NCI-H146 treated with DMSO at 0.1 percent for 48 hours (cell line): ENCODE data around the gene SLC16A10.
"Not testable (repeated sequence)": the region's sequence is repeated elsewhere in the genome, so short reads cannot be mapped to it uniquely, and the experiment has no call there.

Source experiments
- DNase-seq: peaks from one replicate; lab custom pipeline; 2025; ENCODE audit not compliant: unreplicated experiment; lab: John Stamatoyannopoulos, UW

SLC16A10 gene

DNA sequence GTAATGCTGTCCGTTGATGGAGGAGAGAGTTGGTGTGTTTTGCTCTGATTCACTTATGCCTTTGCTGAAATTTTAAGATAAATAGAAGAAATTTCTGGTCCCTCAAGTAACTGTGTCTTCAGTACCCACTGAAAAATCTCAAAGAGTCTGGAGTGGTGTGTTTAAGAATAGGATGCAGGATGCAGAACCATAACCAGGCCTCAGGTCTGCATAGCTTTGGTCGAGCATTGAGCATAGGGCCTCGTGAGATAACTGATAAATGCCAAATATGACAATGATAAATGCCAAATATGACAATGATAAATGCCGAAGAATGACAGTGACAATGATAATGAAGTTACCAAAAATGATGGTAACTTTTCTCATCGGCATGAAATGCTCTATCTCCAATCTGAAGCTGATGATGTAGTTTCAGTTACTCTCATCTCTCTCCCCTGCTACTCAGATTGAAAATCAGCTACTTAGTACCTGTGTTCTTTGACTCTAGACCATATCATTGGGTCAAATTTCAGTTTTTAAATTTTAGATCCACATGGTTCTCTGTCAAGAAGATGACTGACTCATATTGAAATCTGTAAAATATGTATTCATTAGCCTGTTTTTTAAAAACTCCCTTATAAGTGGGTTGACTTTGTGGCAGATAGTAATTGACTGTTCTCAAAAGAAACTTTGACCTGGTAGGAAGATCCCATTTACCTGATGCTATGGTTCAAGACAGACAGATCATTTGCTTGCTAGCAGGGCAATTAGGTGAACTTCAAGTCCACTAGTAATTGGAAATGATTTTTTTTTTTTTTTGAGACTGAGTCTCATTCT, 96.6 kb downstream of the SLC16A10 start:
- no peak for DNase-seq

DNA sequence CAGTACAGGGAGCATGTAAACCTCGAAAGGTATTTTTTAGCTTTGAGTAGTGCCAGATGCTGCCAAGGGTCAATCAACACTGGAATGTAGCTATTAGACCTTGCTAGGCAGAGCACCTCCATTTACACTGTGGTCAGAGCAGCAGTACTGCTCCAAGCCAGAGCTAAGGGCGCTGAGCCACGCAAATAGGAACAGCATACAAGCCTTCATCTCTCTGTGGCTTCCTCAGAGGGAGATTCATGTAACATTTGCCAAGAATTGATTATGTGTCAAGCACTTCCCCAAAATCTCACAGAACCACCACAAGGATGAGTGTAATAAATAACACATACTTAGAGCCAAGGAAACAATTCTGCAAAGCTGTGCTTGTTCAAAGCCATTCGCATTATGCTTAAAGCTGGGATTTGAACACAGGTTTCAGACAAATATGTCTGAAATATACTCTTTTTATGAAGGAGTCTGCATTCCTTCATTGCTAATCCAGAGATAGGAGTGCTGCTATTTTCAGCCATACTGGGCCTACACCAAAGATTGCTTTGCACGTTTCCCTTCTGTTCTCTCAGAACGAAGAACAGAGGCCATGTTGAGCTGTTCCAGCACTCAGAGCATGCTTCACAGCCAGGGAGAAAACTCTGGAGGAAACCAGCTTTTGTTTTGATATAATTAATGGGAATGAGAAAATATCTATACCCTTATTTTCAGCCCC, 97.7 kb downstream of the SLC16A10 start:
- DNase-seq: no peak

DNA sequence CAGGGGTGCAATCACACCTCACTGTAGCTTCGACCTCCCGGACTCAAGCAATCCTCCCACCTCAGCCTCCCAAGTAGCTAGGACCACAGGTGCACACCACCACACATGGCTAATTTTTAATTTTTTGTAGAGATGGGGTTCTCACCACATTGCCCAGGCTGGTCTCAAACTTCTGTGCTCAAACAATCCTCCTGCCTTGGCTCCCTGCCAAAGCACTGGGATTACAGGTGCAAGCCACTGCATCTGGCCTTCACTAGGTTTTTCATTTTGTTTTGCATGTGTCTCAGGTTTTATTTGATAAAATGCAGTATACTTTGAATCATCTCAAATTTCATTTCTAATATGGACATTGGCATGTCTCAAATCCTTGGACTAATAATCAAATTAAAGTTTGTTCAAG, 98.7 kb downstream of the SLC16A10 start:
- no peak for DNase-seq

DNA sequence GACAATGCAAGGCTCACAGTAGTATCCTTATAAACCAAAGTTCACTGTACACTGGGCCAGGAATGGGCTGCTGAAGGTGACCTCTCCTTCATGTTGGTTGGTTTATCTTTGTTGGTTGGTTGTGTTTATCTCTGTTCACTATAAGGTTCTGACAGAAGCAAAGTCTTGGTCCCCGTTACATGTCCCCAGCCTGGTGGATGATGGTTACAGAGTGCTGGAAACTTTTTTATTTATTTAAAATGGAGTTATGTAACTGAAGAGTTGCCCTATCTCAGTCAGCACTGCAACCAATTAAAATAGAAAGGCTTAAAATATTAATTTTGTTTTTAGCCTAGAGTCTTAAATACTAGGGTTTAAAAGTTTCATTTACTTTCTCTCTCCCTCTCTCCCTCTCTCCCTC, 100.6 kb downstream of the SLC16A10 start:
- no peak for DNase-seq

DNA sequence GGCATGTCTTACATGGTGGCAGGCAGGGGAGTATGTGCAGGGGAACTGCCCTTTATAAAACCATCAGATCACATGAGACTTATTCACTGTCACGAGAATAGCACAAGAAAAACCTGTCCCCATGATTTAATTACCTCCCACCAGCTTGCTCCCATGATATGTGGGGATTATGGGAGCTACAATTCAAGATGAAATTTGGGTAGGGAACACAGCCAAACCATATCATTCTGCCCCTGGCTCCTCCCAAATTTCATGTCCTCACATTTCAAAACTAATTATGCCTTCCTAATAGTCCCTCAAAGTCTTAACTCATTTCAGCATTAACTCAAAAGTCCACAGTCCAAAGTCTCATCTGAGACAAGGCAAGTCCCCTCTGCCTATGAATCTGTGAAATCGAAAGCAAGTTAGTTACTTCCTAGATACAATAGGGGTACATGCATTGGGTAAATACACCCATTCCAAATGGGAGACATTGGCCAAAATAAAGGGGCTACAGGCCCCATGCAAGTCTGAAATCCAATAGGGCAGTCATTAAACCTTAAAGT, 102.4 kb downstream of the SLC16A10 start:
- not testable (repeated sequence) for DNase-seq

DNA sequence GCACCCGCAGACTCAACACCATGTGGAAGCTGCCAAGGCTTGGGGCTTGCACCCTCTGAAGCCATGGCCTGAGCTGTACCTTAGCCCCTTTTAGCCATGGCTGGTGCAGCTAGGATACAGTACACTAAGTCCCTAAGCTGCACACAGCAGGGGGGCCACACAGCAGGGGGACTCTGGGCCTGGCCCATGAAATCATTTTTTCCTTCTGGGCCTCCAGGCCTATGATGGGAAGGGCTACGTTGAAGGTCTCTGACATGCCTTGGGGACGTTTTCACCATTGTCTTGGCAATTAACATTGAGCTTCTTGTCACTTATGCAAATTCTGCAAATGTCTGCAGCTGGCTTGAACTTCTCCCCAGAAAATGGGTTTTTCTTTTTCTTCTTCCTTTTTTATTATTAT, 103.3 kb downstream of the SLC16A10 start:
- no peak for DNase-seq

DNA sequence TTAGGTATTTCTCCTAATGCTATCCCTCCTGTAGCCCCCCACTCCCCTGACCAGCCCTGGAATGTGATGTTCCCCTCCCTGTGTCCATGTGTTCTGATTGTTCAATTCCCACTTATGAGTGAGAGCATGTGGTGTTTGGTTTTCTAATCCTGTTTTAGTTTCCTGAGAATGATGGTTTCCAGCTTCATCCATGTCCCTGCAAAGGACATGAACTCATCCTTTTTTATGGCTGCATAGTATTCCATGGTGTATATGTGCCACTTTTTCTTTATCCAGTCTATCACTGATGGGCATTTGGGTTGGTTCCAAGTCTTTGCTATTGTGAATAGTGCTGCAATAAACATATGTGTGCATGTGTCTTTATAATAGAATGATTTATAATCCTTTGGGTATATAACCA, 103.8 kb downstream of the SLC16A10 start:
- DNase-seq: not testable (repeated sequence)

DNA sequence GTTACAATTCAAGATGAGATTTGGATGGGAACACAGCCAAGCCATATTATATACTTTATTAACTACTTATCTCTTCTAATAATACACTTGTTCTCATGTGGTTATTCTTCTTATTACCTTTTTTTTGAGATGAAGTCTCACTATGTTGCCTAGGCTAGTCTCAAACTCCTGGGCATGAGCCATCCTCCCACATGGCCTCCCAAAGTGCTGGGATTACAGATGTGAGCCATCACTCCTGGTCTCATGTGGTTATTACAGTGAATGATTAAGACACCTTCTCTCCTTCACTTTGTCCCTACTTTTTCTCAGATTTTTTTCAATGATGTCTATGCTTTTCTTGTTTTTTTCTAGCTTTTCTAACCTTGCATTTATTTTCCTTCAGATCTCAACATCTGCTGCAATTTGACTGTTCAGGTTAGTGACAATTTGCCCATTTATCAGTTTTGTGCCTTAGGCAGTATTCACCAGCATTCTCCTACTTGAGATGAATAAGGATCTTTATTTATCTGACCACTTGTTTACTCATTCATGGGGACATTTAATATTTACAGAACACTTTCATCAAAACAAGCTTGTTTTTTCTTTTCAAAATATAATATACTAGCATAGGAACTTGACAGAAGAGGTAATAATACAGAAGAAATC, 105.7 kb downstream of the SLC16A10 start:
- no peak for DNase-seq

DNA sequence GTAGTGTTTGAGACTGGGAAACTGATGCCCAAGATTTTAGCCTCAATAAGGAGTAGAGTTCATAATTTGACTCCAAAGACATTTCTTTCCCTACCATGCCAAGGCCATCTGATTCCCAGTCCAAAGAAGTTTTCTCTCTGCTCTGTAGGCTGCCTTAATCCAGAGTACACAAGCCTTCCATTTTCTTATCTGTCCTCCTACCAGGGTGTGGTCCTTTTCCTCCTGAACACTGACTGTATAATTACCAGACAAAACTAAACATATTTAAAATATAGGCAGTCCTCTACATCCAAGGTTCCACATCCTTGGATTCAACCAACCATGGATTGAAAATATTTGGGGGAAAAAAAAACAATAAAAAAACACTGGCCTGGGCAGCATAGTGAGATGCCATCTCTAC, 108.4 kb downstream of the SLC16A10 start:
- DNase-seq: no peak

DNA sequence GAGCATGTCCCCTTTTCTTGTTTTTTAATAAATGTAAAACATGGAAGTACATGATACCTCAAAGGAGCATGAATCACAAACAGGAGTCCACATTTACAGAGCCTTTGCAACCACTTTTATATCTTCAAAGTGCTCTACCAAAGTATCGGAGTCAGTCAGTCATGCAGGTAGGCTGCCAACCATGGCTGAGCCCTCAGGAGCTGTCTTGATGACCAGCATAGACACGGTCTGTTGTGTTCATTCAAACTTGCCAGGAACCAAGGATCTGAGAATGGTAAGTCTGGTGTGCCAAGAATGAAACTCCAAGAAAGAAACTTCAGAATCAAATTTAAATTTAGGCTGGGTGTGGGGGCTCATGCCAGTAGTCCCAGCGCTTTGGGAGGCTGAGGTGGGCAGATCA, 111.5 kb downstream of the SLC16A10 start:
- no peak for DNase-seq

DNA sequence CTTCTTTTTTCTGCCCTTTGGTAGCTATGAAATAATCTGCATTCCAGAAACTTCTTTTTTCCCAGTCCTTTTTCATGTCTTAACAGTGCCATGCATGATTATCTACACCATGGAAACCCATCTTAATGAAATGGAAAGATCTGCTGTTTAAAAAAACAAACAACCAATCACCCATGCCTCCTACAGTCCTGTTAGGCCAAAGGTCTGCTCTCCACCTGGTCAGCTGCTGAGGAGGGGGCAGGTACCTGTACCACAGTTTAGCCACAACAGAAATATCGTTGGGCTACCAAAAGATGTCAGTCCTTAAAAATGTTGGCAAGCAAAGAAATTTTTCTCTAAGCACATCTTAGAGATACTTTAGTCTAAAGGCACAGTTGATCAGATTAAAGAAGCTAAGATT, 112.6 kb downstream of the SLC16A10 start:
- DNase-seq: peak; percentile 6

DNA sequence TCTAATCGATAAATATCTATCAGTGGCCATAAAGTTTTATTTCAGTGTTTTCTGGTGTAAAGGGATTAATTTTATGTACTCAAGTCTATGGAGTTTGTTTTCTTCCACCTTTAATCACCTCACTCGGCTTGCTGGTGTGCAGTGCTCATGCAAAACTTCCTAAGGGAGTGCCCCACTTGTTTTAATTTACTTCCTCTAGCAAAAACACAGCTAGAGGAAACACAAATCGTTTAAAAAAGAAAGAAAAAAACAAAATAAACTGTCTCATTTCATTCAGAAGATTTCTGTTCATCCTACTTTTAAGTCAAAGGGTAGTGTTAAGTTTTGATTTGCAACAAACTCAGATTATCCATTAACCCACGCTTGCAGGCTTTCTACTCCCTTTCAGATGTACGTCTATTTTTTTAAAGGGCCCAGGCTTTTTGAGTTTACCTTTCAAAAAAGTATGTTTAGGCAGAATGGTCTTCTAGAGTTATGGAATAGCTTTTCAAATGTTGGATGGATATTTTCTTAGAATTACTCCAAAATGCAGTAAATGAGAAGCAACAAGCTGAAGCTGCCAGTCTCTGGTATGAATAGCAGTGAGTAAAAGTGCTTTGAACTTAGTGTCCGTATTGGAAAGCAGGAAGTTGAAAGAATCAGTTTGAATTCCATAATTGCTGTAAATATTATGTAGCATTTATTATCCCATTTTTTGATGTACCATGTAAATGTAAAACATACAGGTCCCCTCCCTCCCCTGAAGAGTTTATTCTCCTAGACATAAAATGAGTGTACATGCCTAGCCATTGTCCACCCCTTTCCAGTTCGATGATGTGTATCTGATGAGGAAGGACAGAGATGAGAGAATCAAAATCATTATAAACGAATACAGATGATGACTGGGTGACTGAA, 113.3 kb downstream of the SLC16A10 start:
- DNase-seq: no peak

DNA sequence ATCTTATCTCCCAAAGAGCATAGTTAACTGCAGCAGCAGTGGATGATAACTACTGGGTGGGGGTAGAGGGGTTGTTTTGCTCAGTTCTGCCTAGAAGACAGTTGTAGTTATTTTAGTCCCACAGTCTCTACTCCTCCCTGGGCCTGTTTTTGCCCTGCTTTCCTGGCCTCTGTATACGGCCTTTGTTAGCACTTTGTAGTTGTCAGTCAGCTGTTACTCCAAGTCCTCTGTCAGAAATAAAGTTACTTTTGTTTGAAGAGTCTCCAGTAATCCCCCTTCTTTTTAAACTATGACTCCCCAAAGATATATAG, 113.9 kb downstream of the SLC16A10 start:
- DNase-seq: no peak

DNA sequence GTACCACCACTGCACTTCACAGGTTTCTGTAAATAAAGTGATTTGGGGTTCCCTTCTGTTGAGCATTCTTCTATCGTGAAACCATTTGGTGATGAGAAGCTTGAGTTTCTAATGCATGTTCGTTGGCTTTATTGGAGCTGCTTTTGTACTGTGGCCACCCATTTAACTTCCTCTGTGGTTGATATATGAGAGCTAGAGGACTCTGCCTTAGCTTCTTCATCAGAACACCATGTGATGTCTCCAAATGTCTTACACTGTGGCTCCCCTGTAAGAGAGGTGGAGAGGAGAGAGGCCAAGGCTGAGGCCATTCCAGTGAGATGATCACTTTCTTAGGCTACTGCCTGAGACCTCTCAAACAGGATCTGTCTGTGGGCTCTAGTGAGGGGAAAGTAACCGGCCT, 114.5 kb downstream of the SLC16A10 start:
- DNase-seq: no peak

DNA sequence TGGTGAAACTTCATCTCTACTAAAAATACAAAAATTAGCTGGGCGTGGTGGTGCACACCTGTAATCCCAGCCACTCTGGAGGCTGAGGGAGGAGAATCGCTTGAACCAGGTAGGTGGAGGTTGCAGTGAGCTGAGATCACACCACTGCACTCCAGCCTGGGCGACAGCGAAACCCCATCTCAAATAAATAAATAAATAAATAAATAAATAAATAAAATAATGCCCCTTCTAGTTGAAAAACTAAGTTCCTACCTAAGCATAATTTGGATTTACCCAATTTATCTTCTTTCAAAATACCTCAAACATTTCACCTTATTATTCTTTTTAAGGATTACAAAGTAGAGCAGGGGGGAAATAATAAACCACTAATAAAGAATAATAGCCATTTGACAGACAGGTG, 116.2 kb downstream of the SLC16A10 start:
- DNase-seq: not testable (repeated sequence)

DNA sequence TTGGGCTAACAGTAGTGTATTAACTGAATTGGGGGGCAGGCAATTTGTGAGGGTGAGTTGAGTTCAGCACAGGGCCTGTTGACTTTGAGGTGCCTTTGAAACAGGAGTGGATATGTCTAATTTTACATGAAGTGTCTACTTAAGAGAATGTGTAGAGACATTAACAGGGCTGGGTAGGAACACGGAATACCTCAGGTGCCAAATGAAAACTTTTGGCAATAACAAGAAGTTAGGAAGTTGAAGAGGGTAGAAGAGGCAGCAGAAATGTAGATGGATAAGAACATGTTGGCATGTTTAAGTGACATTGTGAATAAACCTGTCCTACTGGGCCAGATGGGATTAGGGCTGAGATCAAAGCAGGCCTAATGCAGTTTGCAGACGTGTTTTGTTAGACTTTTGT, 117.0 kb downstream of the SLC16A10 start:
- no peak for DNase-seq

DNA sequence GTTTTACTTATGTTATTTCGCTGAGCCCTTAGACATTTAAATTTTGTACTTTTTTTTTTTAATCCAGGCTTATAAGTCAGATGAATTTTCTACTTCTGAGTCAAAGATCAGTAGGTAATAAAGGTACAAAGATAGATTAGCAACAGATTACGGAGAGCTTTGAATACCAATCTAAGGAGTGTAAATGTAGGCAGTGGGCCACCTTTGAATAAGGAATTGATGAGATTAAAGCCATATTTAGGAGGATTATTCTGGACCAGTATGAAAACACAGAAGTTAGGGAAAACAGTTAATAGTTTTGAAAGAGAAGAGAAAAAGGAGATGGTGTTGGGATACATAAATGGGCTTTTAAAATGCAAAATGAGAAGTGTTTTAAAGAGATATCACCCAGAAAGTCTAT, 117.6 kb downstream of the SLC16A10 start:
- DNase-seq: no peak

DNA sequence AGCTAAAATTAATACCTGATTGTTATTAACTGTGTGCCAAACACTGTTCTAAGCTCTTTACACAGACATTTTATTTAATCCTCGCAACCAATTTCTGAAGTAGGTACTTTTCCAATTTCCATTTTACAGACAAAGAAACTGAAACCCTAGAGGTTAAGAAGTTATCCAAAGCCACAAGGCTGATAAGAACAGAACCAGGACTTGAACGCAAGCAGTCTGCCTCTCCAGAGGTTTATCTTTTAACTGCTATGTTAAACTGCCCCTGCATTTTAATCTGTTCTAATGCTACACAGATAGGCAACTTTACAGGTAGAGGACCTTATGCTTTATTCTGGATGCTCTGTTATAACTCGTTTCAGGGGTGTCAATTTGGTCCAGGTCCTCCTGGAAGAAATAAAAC, 118.2 kb downstream of the SLC16A10 start:
- DNase-seq: no peak

DNA sequence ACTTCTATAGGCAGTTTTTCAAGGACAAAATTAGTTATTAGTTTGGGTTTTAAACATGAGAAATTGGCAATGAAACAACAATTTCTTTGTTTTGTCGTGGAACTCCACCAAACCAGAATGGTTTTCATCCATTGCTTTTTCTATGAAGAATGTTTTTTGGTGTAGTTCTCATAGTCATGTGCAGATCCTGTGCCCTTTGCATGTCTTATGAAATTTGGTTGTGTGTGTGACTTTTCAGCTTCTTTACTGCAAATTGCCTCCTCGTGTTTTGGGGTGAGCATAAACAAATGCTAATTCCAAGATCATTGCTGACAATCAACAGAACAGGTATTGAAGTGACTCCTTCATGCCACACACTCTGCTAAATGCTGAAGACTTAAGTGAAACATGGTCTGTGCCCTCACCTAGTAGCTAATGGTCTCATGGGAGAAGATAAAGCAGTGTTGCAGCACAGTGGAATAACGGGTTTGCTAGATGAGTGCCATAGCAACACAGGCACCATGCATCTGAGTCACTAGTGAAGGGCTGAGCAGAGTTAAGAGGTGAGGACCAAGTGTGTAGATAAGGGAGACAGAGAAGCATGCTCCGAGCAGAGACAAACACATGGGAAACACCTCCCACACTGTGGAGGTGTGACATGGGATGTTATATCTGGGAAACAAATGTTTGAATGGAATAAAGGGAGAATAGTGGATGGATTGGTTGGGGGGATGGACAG, 120.0 kb downstream of the SLC16A10 start:
- DNase-seq: no peak

DNA sequence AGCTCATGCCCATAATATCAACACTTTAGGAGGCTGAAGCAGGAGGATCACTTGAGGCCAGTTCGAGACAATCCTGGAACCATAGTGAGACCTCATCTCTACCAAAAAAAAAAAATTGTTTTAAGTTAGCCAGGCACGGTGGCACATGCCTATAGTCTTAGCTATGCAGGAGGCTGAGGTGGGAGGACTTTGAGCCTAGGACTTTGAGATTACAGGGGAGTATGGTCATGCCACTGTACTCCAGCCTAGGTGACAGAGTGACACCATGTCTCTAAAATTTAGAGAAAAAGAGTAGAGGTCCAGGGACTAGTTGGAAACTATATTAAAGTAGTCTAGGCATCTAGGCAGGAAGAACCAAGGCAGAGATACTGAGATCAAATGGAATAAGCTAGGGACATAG, 121.6 kb downstream of the SLC16A10 start:
- no peak for DNase-seq
